Measurements from ENCODE around the gene CSNK1D.

CSNK1D gene

GRCh38 chr17:82281502-82282238 lies 8.2 kb upstream of the CSNK1D start:
- no peak for DNase-seq
- intact Hi-C loops (cut with DNase I) = no loop called here

DNA sequence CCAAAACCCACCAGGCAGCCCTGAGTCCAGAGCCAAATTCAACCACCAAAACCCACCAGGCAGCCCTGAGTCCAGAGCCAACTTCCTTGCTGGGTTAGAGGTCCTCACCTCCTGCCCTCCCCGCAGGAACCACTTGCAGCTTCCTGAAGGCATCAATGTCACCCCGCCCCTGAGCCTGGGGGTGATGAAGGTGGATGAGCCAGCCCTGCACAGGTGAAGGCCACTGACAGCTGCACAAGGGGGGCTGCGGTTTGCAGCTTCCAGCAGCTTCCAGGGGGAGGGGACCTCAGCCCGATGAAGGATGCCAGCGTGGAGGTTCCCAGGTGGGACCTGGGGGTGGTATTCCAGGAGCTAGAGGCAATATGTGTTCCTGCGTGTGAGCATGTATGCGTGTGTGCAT lies 7.6 kb upstream of the CSNK1D start:
- intact Hi-C loops (cut with DNase I) = no loop called here
- no peak for DNase-seq

DNA sequence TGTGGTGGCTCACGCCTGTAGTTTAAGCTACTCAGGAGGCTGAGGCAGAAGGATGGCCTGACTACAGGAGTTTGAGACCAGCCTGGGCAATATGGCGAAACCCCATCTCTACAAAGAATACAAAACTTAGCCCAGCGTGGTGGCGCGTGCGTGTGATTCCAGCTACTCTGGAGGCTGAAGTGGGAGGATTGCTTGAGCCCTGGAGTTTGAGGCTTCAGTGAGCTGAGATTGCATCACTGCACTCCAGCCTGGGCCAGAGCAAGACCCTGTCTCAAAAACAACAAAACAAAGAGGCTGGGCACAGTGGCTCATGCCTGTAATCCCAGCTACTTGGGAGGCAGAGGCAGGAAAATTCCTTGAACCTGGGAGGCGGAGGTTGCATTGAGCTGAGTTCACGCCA lies 7.0 kb upstream of the CSNK1D start:
- intact Hi-C loops (cut with DNase I) = no loop called here
- DNase-seq = no peak

- intact Hi-C loops (cut with DNase I) = no loop called here
- DNase-seq = no peak
Observed at GRCh38 chr17:82278786-82279391, 5.4 kb upstream of the CSNK1D start.

- no peak for DNase-seq
- intact Hi-C loops (cut with DNase I) = no loop called here
Observed at GRCh38 chr17:82278308-82278707, 4.8 kb upstream of the CSNK1D start.

DNA sequence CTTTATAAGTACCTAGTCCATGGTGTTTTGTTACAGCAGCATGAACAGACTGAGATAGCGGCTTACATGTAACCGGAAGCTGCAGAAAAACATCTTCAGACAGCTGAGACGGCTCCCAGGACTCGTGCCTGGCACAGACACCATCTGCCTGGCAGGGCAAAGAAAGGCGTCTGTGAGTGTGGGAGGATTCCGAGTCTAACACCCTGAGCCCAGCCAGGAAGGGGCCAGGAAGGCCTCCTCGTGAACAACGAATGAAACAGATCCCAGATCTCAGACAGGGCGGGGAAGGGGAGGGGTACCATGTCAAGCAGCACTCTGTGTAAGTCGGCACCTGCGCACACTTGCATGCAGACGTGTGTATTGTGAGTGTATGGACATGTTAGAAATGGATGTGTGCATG lies 4.4 kb upstream of the CSNK1D start:
- intact Hi-C loops (cut with DNase I) = no loop called here

GRCh38 chr17:82276938-82277337 lies 3.4 kb upstream of the CSNK1D start:
- no peak for DNase-seq
- intact Hi-C loops (cut with DNase I) = no loop called here

More for the DNA sequence above, 4.4 kb upstream of the CSNK1D start:
- peak in 11 of 42 donors; percentile 11 to 56 (median 44) for DNase-seq

- intact Hi-C loops (cut with DNase I) = no loop called here
- DNase-seq = no peak
Observed at GRCh38 chr17:82275326-82275725, 1.8 kb upstream of the CSNK1D start.

- DNase-seq = no peak
- intact Hi-C loops (cut with DNase I) = no loop called here
Observed at GRCh38 chr17:82274134-82275020, 877 bp upstream of the CSNK1D start.

DNA sequence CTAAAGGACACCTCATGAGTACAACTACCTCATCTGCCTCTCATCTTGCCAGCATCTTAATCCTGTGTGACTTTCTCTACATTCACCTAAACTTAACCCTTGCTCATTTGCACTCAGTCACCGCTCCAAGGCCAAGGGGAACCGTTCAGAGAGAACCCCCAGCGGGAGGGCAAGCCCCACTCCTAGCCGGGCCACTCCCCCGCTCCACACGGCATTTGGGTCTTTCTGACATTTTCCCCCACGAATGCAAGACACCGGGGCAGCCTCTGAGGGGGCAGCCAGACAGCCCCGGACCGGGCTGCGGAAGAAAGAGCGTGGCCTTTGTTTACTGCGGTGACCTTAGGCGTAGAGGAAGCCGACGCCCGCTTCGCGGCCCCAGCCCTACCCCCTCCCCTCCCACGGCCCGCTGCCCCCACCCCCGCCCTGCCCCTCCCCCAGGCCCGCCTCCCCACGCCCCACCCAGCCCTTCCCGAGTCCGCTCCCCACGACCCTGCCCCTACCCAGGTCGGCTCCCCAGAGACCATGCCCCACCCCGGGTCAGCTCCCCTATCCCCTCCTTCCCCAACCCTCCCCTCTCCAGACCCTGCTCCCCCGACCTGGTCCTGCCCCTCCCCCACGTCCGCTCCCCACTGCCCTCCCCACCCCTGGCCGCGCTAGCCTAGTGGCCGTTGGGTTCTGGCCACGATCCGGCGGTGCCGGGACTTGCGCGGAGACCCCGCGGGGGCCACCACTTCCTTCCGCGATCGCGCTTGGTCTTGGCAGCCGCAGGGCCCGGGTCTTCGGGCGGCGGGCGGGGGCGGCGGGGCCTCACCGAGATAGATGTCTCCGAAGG lies 789 bp downstream of the CSNK1D start:
- intact Hi-C loops (cut with DNase I) = no loop called here
- peak in 22 of 42 donors; percentile 12 to 66 (median 32) for DNase-seq

DNA sequence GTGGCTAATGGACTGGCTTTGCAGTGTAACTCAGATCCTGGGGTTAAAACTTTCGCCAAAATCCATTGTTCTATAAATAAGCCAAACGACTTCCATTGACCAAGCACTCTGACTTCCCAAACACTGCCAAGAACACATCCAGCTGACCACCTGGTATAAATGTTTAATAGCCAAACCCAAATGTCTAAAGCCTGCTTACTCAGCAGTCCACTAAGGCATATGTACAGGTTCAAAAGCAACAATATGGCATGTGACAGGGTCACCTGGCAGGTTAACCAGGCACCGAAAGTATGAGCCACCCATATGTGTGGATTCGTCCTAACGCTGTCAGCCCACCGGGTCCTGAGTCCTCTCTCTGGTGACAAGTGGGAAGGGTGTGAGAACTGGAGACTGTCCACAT lies 2.1 kb downstream of the CSNK1D start:
- DNase-seq = no peak
- intact Hi-C loops (cut with DNase I) = no loop called here

DNA sequence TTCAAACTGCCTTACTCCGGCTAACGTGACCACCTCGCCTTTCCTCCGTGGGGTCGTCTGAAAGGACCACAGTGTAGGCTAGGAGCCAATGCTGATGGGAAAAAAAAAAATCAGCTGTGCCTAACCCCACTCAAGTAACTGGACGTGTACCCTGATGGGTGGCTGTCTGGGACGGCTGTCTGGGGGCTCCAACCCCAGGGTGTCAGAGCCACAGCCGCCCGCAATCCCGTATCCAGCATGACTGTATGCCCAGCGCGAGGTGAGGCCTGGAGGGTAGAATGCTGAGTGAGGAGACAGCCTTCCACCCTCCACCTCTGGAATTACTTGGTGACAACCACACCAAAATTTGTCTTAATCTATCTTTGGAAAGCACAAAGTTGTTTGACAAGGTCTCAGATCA lies 2.8 kb downstream of the CSNK1D start:
- intact Hi-C loops (cut with DNase I) = no loop called here
- no peak for DNase-seq

DNA sequence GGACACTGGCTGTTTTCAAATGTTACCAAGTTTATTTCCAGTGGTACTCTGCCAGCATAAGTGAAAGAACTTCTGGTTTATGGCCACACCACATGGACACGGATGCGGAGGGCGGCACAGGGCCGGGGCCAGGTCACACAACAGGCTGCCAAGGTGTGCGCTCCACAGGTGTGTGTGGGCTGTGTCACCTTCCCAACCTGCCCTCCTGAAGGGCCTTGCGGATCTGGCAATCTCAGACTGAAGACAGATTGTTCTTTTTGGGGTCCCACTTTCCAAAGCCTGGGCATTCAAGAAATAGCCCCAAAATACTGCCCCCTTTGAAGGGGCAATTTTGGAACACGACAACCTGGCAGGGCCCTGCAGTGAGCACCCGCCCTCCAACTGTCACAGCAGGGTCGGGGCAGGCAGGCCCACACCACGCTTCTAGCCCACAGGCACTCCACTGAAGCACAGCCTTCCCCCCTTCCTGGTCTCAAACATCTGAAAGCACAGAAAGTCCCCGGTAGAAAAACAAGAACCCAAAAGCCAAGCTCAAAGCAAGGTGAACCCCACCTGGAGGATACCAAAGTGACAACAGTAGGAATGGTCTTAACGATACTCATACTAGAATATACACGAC lies 3.5 kb downstream of the CSNK1D start:
- intact Hi-C loops (cut with DNase I) = no loop called here
- no peak for DNase-seq

GRCh38 chr17:82269138-82269881 lies 4.2 kb downstream of the CSNK1D start:
- intact Hi-C loops (cut with DNase I) = no loop called here
- no peak for DNase-seq

DNA sequence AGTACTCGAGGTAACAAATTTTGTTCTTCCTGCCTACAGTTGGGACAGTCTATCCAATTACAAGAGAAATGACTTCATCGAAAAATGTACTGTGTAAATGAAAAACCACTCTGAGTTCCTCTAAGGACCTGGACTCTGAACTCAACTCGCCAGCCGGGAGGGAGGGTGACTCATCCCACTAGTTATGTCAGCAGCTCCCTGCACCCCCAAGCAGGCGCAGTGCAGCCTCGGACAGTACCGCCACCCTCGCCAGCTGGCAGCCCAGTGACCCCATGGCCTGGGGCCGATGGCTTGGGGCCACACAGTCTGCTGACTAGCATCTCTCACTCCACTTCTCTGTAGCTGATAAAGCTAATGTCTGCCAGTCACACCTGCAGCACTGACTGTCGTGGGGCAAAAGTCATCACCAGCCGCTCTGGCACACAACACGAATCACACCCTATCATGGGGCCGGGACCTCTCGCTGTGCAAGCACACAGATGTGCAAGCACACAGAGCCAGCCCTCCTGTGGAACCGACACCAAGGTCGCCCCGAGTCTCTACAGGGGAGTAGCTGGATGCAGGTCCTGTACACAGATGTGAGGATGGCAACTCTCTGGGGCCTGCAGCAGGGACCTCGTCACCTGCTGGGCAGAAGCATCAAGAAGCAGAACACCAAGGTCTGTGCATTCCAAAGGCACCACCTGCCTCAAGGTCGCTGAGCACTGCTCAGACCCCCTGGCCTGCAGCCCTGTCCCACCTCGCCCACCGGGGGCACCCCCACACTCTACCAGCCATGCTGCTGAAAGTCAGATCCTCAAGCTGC lies 5.7 kb downstream of the CSNK1D start:
- DNase-seq = peak; percentile 82 to 97 (median 90)
- intact Hi-C loops (cut with DNase I) = no loop called here

GRCh38 chr17:82266142-82266541 lies 7.4 kb downstream of the CSNK1D start:
- intact Hi-C loops (cut with DNase I) = no loop called here
- DNase-seq = no peak

DNA sequence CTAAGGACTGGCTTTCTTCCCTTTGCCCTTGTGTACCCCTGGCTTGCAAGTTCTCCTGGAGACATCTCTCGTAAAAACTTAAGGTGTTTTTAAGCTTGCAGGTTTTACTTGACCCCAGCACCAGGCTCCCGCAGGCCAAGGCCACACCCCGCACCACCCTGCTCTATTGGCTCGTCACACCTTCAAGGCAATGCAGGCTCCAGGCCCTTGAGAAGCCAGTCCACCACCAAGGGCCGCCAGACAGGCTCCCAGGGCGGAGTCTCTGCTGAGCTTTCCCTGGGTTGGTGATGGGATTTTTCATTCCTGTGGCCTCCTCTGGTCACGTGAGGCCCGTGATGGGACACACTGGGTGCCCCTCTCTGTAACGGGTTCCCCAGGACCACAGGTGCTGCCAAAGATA lies 9.9 kb downstream of the CSNK1D start:
- intact Hi-C loops (cut with DNase I) = loop anchor here (5.0 kb wide), 1 partner anchor 34 kb away; no protein-coding TSS in a partner anchor
- no peak for DNase-seq
